HG03439 (cell line): ENCODE results near the gene POC1A.
"Not testable (repeated sequence)": the region's sequence is repeated elsewhere in the genome, so short reads cannot be mapped to it uniquely, and the experiment has no call there.

ENCODE experiments used
- ATAC-seq: cut with Tn5 transposase; IDR thresholded peaks from one replicate; pipeline ENCODE4 v1.9.1; 2021; ENCODE audit warnings: mild to moderate bottlenecking, moderate library complexity; ENCODE audit not compliant: unreplicated experiment

The POC1A gene

GRCh38 chr3:52034212-52034611 is 120.0 kb downstream of the POC1A start:
- ATAC-seq, result no peak

GRCh38 chr3:52033748-52034147 is 120.5 kb downstream of the POC1A start:
- ATAC-seq, result not testable (repeated sequence)

- ATAC-seq, result no peak
These were observed 121.4 kb downstream of the POC1A start for GRCh38 chr3:52032702-52033408.

GRCh38 chr3:52031896-52032295 is 122.3 kb downstream of the POC1A start:
- no peak for ATAC-seq

GRCh38 chr3:52030714-52031310 is 123.4 kb downstream of the POC1A start:
- no peak for ATAC-seq

GRCh38 chr3:52029535-52029934 is 124.7 kb downstream of the POC1A start:
- ATAC-seq, result no peak

GRCh38 chr3:52029053-52029452 is 125.2 kb downstream of the POC1A start:
- ATAC-seq, result no peak

- no peak for ATAC-seq
These were observed 125.7 kb downstream of the POC1A start for GRCh38 chr3:52028572-52028971.

GRCh38 chr3:52026041-52026440 is 128.2 kb downstream of the POC1A start:
- ATAC-seq, result no peak

- no peak for ATAC-seq
These were observed 128.8 kb downstream of the POC1A start for GRCh38 chr3:52025453-52025852.
